Right ventricle myocardium superior (tissue), 1 donor: ENCODE measurements around the gene CD40. TPM values are rescaled to one million over a fixed set of nuclear protein-coding genes. Genes with fewer than 3 reads are reported as not detected.

ENCODE experiments used
- ATAC-seq: fragments of 200-7000 bp; cut with Tn5 transposase; one replicate; pipeline ENCODE4 v1.9.1; 2020; ENCODE audit warnings: mild to moderate bottlenecking; ENCODE audit not compliant: poor library complexity
- DNase-seq: peaks from one replicate; pipeline ENCODE4 v3.0.0-alpha.2; 2020
- intact Hi-C: fragments of 100-400 bp; cut with DNase I; formaldehyde crosslinking; loops from one replicate; pipeline ENCODE4 v1.11.2; 2022
- total RNA-seq: library from RNA; stranded (reverse); fragmentation: NEBNext Ultra II Directional; extraction: Animal tissue kit (Norgen Biotek cat#: 25700); gene quantifications from one replicate; pipeline ENCODE4 v1.2.1, GENCODE V29; 2021
- donor health status: DM: no; HTN: yes; CAD: no; lungs with severe emphysema.

The CD40 gene
- total RNA-seq, 1 donor from 2014 or later = 7.4 TPM

DNA sequence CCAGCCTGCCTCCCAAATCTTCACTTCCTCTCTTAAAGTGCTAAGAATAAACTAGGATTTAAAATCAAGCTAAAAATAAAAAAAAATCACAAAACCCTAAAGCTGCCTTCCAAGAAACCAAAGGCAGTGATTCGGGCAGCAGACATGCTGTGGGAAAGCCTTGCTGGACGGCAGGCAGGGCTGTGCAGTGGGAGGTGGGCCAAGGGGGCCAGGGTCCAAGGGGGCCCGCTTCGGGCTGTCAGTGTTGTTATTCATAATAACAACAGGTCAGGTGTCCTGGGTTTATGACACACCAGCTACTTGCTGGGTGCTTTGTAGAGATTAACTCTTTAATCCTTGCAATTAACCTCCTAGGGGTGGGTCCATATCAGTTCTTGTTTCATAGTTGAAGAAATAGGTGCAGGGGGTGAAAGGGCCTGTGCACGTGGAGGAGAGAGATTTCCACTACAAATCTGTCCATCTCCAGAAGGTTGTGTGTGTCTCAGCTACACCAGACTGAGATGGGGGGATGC, 40.4 kb downstream of the CD40 start:
- no peak for DNase-seq
- intact Hi-C loops = no loop called here
- no peak for ATAC-seq

- ATAC-seq = no peak
- intact Hi-C loops = no loop called here
These were observed 41.2 kb downstream of the CD40 start for GRCh38 chr20:46159101-46159897.

DNA sequence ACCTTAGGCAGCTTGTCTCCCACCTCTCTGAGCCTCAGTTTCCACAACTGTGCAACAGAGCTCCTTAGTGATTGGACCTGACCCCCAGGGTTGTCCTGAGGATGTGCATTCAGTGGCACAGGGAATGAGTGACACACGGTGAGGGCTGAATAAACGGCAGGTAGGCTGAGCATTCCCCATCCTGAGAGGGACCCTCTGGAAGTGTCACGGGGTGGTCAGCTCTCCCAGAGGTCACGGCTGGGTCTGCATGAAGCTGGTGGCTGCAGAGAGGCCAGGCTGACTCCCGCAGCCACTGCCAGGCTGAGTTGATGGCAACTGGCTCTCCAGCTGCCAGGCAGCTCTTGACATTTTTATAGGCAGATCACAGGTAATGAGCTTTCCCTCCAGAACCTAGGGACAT, 42.5 kb downstream of the CD40 start:
- intact Hi-C loops = no loop called here
- DNase-seq (no peak), ATAC-seq (no peak)

More at GRCh38 chr20:46159101-46159897, 41.2 kb downstream of the CD40 start:
- no peak for DNase-seq

- DNase-seq (no peak), ATAC-seq (no peak)
- intact Hi-C loops = no loop called here
These were observed 43.8 kb downstream of the CD40 start for GRCh38 chr20:46161921-46162320.

- intact Hi-C loops = no loop called here
- ATAC-seq (no peak), DNase-seq (no peak)
These were observed 46.1 kb downstream of the CD40 start for GRCh38 chr20:46164254-46164653.

- DNase-seq = no peak
- ATAC-seq = no peak
- intact Hi-C loops = no loop called here
These were observed 49.0 kb downstream of the CD40 start for GRCh38 chr20:46167080-46167479.

DNA sequence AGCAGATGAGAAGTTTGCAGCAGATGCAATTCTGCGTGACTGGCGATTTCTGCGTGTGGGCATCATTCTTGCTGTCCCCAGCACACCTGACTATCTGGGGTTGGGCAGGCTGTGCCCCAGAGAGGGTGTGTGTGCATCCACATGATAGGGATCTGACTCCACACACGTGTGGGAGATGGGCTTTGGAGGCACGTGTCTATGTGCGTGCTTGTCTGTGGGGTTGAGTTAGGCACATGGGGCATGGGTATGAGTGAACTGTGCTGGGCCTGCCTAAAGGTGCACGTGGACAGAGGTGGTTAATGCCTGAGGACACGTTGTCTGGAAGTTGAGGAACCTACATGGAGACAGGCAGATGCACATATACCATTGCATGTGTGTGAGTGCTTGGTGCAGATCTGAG, 50.3 kb downstream of the CD40 start:
- ATAC-seq (no peak), DNase-seq (no peak)
- intact Hi-C loops = no loop called here

GRCh38 chr20:46169245-46170171, 51.4 kb downstream of the CD40 start:
- intact Hi-C loops = loop anchor here (10.0 kb wide), 1 partner anchor 145 kb away; the partner anchor contains the start of gene SLC12A5
- DNase-seq (no peak), ATAC-seq (no peak)

GRCh38 chr20:46171476-46171875, 53.4 kb downstream of the CD40 start:
- DNase-seq = no peak
- no peak for ATAC-seq
- intact Hi-C loops = loop anchor here (10.0 kb wide), 1 partner anchor 147 kb away; the partner anchor contains the start of gene SLC12A5

- intact Hi-C loops = loop anchor here (10.0 kb wide), 1 partner anchor 147 kb away; the partner anchor contains the start of gene SLC12A5
- ATAC-seq (no peak), DNase-seq (no peak)
These were observed 53.8 kb downstream of the CD40 start for GRCh38 chr20:46171909-46172308.

DNA sequence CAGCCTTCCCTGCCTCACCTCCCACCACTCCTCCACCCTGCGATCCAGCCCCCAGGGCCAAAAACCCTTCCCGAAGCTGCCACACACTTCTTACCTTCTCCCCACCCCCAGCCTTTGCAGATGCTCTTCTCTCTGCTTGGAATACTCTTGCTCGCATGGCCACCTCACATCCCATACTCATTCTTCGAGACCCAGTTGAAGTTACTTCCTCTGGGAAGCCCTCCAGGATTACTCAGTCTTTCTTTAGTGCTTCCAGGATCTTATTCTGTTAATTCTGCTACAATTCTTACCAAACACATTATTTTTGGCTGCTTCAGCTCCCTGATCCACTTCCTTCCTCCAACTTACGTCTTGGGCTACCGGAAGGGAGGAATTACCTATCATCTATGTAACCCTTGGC, 54.3 kb downstream of the CD40 start:
- ATAC-seq = no peak

DNA sequence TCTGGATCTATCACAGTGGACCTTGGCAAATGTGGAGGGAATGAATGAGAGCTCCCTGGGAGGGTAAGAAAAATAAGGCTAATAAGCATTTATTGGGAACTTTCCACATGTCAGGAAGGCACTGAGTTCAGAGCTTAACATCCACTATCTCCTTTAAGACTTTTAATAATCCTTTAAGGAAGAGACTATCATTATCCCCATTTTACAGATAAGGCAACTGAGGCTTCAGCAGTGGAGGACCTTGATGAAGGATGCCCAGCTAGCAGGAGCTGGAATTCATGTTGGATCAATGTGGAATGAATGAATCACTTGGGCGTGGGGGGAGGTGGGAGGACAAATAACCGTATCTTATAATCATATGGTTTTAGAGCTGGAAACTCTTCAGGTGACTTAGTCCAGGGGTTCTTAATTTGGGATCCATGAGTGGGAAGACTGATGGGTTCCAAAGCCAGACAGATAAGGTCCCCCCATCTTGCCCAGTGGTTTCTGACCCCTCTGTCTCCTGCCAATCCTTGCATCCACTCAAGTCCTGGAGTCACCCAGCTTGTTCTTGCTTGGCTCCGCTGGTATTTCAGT, 54.9 kb downstream of the CD40 start:
- intact Hi-C loops = loop anchor here (10.0 kb wide), 1 partner anchor 148 kb away; the partner anchor contains the start of gene SLC12A5
- DNase-seq = no peak
- no peak for ATAC-seq

More for the DNA sequence above, 54.3 kb downstream of the CD40 start:
- intact Hi-C loops = loop anchor here (10.0 kb wide), 1 partner anchor 148 kb away; the partner anchor contains the start of gene SLC12A5
- DNase-seq = no peak

DNA sequence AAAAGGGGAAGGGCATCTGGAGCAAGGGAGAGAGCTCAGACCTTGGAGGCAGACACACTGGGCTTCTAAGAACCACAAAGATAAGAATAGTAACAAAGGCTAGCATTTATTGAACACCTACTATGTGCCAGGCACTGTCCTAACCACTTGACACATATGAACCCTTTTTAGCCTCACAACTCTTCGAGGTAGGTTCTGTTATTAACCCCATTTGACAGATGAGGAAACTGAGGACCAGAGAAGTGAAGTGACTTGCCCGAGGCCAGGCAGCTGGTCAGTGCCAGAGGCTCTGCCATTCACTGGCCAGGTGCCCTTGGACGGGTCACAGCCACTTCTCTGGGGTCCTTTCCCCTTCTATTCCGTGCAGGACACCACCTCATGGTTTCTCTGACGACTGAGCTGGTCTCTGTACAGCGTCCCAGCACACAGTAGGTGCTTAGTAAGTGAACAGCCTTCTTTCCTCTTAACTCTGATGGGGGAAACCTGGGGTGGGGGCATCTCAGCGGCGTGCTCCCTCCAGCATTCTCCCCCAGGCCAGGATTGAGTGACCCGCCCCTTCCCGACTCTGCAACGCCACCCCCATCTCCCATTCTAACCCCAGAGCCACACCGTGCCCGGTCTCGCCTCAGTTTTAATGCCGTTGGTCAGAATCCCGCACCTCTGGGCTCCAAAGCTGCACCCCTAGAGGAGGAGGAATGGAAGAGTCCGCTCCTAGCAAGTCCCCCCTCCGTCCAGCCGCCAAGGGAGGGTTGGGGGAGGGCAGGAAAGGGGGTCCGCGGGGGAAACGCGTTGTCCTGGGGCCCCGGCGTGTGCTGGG, 55.7 kb downstream of the CD40 start:
- DNase-seq (no peak), ATAC-seq (no peak)
- intact Hi-C loops = loop anchor here (10.0 kb wide), 1 partner anchor 149 kb away; the partner anchor contains the start of gene SLC12A5

DNA sequence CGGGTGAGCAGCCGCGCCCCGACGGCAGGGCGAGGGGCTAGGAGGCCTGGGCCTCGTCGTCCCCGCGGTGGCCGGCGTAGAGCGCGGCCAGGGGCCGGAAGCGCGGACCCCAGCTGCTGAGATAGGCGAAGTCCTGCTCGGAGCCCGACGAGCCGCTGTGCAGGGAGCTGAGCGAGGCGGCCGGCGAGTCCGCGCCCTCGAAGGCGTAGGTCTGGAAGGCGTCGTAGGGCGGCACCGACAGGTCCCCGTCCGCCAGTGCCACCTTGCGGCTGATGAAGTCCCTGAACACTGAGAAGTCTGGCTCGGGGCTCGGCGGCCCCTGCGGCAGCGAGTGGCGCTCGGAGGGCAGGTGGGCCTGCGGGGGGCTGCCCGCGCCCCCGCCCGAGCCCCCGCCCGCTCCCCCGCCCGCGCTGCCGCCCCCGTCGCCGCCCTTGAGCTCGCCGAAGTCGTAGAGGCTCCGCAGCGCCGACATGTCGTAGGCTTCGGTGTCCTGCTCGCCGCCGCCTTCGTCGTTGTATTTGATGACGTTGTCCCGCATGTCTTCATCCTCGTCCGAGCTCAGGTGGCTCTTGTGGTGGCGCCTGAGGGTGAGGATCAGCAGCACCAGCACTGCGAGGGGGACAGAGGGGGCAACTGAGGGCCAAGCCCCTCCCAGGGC, 56.5 kb downstream of the CD40 start:
- peak; percentile 83 for DNase-seq
- intact Hi-C loops = loop anchor here (10.0 kb wide), 1 partner anchor 150 kb away; the partner anchor contains the start of gene SLC12A5
- peak; percentile 88 for ATAC-seq

DNA sequence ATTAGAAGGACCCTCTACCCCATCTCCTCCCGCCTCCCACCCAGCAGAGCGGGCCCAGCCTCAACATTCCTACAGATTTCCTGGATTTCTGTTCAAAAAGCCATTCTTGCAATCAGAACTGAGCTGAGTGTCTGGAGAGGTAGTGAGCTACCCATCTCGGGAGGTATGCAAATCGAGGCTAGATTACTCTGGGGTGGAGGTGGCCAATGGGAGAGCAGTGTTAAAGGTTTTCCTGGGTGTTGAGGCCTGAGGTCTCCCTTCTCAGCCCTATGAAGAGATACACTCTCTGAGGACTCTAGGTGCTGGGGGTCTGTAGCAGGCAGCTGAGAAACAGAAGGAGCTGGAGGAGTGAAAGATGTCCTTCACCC, 57.0 kb downstream of the CD40 start:
- intact Hi-C loops = loop anchor here (10.0 kb wide), 1 partner anchor 150 kb away; the partner anchor contains the start of gene SLC12A5
- no peak for DNase-seq
- ATAC-seq = no peak

DNA sequence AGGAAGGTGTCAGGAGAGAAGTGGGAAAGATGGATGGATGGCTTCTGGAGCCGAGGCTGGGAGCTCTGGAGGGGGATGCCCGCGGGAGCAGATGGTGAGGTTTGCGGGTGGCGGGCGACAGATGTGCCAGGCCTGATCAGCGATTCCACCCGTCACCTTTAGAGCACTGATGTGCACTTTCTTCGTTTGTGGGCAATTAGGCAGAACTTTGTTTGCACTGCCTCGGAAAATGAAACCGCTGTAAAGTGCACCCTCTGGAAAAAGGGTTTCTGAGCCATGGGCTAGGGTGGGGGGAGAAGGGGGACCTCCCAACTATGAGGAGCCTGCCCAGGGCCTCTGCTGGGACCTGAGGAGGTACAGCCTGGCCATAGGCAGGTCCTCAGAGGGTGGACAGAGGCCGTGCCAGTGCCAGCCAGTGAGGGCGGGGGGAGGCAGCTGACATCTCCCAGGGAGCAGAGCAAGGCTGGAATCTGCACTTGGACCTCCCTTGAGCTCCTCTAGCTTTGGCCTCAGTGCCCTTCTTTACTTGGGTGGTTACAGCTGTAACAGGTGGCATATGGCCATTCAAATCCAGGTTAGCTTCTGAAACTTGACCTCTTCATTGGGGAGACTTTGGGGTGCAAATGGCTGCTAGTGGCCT, 58.7 kb downstream of the CD40 start:
- DNase-seq (no peak), ATAC-seq (no peak)
- intact Hi-C loops = loop anchor here (10.0 kb wide), 1 partner anchor 152 kb away; the partner anchor contains the start of gene SLC12A5

GRCh38 chr20:46177768-46178167, 59.7 kb downstream of the CD40 start:
- intact Hi-C loops = loop anchor here (10.0 kb wide), 1 partner anchor 153 kb away; the partner anchor contains the start of gene SLC12A5
- DNase-seq (no peak), ATAC-seq (no peak)
